HG02981 (cell line): ENCODE measurements around the gene NFKBIB.
"Not testable (repeated sequence)": the region's sequence is repeated elsewhere in the genome, so short reads cannot be mapped to it uniquely, and the experiment has no call there.

Experiments used
- ATAC-seq: cut with Tn5 transposase; IDR thresholded peaks from one replicate; pipeline ENCODE4 v1.9.1; 2021; ENCODE audit warnings: mild to moderate bottlenecking, moderate library complexity; ENCODE audit not compliant: unreplicated experiment

Gene NFKBIB

DNA sequence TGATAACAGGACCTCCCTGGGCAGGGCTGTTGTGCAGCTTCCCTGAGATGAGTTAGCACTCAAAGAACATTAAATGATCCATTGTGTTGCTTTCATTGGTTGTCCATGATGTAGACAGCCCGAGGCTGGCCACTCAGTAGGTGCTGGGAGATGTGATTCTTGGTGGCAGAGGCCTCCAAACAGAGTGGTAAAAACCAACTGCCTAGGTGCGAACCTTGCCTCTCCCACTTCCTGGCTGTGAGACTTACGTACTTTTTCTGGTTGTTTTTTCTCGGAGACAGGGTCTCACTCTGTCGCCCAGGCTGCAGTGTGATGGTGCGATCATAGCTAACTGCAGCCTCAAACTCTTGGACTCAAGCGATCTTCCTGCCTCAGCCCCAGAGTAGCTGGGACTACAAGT is 24.6 kb downstream of the NFKBIB start:
- ATAC-seq: no peak

GRCh38 chr19:38928391-38929001 is 28.7 kb downstream of the NFKBIB start:
- no peak for ATAC-seq

- ATAC-seq: peak; percentile 62
These were observed 30.4 kb downstream of the NFKBIB start, which contains the start of gene SARS2 for GRCh38 chr19:38929929-38930775. TSS of gene SARS2 (minus strand) at chr19:38930763. CDS start at chr19:38930736, 27 bp downstream.

DNA sequence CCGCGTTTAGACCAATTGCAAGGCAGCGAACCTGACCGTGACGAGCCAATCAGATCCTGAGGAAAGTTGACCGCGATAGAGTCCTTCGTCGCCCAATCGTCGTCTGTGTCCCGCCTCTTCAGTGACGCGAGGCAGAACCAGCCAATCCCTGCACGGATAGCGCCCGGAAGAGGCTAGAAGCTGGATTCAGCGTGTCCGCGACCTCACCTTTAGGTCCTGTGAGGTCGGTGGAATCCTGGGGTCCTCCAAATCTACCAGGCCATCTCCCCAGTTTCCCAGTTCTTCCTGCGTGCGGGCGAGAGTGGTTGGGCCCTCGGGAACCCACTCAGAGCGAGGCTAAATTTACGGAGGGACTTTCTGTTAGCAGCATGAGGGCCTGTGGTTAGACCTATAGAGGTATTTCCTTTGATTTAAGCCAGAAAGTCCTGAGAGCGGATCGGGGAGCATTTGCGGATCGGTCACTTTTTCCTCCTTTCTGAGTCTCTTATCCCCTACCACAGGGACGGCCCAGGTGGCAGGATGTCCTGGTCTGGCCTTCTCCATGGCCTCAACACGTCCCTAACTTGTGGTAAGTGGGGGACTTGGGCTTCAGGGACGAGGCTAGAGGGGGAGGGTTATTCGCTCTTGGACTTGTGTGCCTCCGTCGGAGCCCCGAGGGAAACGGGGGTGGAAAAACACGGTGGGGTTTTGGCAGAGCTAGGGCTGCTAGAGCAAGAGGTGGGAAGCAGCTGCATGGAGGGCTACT is 31.2 kb downstream of the NFKBIB start, which contains the start of gene MRPS12:
Gene MRPS12 (plus strand): TSS at position 169 of the 745 bp plus-strand sequence. CDS start 351 bp downstream, at position 520.
- ATAC-seq: peak; percentile 93

DNA sequence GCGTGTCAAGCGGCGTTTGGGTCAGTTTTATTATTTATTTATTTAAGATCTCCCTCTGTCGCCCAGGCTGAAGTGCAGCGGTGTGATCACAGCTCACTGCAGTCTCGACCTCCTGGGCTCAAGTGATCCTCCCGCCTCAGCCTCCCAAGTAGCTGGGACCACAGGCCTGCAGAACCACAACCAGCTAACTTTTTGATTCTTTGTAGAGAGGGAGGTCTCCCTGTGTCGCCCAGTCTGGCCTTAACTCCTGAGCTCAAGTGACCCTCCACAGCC is 31.7 kb downstream of the NFKBIB start:
- no peak for ATAC-seq

DNA sequence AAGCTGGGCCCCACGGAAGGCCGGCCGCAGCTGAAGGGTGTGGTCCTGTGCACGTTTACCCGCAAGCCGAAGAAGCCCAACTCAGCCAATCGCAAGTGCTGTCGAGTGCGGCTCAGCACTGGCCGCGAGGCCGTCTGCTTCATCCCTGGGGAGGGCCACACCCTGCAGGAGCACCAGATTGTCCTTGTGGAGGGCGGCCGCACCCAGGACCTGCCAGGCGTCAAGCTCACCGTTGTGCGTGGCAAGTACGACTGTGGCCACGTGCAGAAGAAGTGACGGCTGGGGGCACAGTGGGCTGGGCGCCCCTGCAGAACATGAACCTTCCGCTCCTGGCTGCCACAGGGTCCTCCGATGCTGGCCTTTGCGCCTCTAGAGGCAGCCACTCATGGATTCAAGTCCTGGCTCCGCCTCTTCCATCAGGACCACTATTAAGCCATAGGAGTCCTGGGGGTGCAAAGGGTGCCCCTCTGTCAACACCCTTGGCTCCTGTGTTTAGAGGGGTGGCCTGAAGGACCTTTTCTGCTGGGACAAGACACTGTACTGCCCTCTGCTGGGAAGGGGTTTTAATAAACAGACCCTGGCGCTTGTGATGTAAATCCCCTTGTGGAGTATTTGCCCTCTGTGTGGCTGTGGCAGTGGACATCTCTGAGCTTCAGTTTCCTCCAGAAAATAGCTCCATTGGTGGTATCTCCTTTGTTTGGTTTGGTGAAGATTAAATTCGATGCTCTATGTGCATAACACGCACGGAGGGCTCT is 32.8 kb downstream of the NFKBIB start:
- no peak for ATAC-seq

- ATAC-seq: no peak
These were observed 33.8 kb downstream of the NFKBIB start for GRCh38 chr19:38933544-38933943.

- no peak for ATAC-seq
These were observed 40.2 kb downstream of the NFKBIB start for GRCh38 chr19:38939957-38940356.

GRCh38 chr19:38941466-38941865 is 41.7 kb downstream of the NFKBIB start:
- not testable (repeated sequence) for ATAC-seq

DNA sequence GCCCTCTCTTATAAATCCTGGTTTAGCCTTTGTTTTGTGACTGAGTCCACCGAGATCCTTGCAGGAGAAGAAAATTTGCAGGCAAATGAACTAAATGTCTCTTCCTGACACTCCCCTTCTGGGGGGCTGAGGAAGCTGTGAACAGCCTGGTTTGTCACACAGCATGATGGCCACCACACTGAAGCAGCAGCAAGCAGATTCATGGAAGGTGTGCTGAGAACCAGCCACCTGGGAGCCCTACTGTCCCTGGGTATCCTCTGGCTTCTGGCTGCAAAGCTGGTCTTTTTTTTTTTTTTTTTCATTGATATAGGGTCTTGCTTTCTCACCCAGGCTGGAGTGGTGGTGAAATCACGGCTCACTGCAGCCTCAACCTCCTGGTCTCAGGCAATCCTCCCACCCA is 42.2 kb downstream of the NFKBIB start:
- no peak for ATAC-seq

GRCh38 chr19:38942471-38943181 is 42.9 kb downstream of the NFKBIB start:
- ATAC-seq: no peak

DNA sequence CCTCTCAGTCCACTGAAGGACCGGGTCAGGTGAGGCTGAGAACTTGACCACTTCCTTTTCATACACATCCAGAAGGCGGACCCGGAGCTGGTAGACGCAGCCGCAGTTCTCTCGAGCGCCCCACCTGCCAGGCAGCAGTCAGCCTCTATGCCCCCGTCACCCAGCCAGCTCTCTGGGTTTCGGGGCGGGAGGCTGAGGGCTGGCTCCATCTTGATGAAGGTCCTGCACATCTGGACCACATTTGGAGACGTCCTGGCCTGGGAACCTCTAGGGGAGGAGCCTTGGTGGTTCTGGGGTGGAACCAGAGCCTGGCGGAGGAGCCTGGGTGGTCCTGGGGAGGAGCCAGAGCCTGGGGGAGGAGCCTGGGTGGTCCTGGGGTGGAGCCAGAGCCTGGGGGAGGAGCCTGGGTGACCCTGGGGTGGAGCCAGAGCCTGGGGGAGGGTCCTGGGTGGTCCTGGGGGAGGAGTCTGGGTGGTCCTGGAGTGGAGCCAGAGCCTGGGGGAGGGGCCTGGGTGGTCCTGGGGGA is 45.3 kb downstream of the NFKBIB start:
- ATAC-seq: no peak

- ATAC-seq: no peak
These were observed 45.9 kb downstream of the NFKBIB start for GRCh38 chr19:38945562-38946228.

DNA sequence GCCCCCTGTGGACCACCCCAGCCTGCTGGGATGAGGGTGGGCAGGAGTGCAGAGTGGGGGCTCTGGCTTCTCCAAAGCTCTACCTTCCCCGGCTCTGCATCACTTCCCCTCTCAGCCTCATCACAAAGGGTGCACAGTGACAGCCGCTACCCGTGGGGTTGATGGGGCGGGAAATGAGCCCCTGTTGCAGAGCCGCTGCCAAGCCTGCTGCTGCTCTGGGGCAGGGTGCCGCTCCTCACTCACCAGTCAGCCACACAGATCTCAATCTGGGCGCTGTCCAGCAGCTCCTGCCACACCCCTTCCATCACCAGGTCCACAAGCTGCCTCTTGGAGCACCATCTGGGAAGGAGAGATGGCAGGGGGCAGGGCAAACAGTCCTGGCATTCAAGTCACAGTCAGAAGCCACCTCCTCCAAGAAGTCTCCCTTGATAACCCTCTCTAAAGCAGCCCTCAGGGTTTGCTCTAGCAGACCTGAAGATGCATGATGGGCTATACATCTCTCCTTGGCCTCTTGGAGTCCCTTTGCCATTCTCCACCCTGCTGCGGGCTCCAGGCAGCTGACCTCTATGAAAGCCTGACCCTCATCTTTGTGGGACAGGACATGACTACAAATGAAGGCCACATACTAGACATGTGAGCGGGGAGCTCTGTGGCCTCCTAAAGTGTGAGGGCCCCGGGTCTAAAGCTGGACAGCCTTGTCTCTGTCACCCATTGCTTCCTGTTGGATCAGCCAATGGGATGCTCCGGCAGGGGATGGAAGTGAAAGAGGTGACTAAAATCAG is 46.7 kb downstream of the NFKBIB start:
- ATAC-seq: no peak

DNA sequence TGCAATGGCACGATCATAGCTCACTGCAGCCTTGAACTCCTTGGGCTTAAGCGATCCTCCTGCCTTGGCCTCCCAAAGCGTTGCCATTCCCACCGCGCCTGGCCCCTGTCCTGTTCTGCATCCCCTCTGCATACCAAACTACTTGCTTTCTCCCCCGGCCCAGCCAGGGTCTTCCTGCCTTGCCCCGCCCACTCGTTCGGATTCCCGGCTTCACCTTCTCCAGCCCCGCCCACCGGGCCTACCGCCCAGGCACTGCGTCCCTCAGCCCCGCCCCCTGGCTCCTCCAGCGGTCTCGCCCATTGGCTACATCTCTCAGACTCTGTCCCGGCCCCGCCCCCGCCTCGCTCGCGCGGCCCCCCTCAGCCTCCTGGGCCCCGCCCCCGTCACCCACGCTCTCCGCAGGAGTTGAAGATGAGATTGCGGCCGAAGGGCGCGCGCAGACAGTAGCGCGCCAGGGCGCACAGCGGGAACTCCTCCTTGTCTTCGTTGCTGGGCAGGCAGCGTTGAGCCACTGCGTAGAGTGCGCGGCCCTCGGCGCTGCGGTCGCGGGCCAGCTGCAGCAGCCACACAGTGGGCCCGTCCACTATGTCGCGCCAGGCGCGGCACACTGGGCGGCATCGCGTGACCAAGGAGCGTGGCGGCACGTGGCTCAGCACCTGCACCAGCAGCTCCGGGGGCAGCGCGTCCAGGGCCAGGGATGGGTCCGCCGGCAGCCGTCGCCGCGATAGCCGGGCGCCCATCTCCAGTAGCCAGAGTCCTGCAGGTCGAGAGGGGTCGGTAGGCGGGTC is 50.0 kb downstream of the NFKBIB start:
- no peak for ATAC-seq

DNA sequence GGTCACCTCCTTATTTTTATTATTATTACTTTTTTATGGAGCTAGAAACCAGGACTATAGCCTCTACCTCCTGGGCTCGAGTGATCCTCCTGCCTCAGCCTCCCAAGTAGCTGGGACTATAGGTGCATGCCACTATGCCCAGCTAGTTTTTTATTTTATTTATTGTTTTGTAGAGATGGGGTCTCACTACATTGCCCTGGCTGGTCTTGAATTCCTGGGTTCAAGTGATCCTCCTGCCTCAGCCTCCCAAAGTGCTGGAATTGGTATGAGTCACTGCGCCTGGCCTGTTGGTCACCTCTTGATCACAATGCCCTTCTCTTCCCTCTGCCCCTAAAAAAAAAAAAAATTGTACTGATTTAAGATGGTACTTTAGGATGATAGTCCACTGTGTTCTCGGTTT is 51.4 kb downstream of the NFKBIB start:
- ATAC-seq: no peak

DNA sequence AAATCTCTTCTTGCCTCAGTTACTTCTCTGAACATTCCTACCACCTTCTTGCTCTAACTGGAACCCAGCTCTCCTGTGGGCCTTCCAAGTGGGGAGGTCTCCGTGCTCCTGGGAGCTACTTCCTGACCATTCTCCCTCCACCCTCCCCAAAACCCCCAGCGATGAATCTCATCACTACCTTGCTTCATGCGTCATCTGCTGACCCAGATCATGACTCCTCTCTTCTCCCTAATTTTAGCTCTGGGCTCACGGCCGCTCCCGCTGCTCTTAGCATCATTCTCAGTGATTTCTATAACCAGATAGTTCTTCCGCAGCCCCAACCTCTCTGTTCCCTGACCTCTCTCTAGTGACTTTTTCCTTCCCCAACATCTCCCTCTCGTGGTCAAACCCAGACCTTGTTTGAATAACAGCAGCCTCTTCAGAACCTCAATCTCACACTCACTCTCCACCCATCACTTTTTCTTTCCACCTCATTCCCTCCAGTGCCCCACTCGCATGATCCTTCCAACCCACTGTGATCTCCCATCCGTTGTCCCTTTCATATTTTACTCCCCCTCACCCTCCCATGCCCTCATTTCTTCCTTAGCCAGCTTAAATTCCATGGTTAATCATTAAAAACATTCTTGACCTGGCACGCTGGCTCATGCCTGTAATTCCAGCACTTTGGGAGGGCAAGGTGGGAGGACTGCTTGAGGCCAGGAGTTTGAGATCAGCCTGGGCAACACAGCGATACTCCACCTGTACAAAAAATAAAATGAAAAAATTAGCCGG is 52.8 kb downstream of the NFKBIB start:
- no peak for ATAC-seq
